HG02870 (cell line): ENCODE measurements around the gene CYSRT1.
"Not testable (repeated sequence)": the region's sequence is repeated elsewhere in the genome, so short reads cannot be mapped to it uniquely, and the experiment has no call there.

Experiments
- ATAC-seq: cut with Tn5 transposase; IDR thresholded peaks from one replicate; pipeline ENCODE4 v1.9.1; 2021; ENCODE audit warnings: mild to moderate bottlenecking, moderate library complexity; ENCODE audit not compliant: unreplicated experiment

Gene CYSRT1

GRCh38 chr9:137247916-137248175 is 22.9 kb downstream of the CYSRT1 start:
- ATAC-seq: no peak

- ATAC-seq: no peak
Observed at GRCh38 chr9:137250329-137251193, 25.6 kb downstream of the CYSRT1 start.

GRCh38 chr9:137251194-137251461 is 26.2 kb downstream of the CYSRT1 start, which contains the start of gene STPG3:
STPG3 (plus strand) TSS chr9:137251286; CDS start chr9:137251287, 1 bp downstream.
- ATAC-seq: no peak

GRCh38 chr9:137251490-137252268 is 26.7 kb downstream of the CYSRT1 start:
- no peak for ATAC-seq

- ATAC-seq: no peak
Observed at GRCh38 chr9:137252555-137253506, 27.9 kb downstream of the CYSRT1 start.

GRCh38 chr9:137253717-137254623 is 29.0 kb downstream of the CYSRT1 start:
- ATAC-seq: no peak

GRCh38 chr9:137254624-137255447 is 29.9 kb downstream of the CYSRT1 start, which contains the start of gene NELFB:
NELFB (plus strand) TSS chr9:137255327.
- peak; percentile 56 for ATAC-seq

- ATAC-seq: no peak
Observed at GRCh38 chr9:137255448-137256114, 30.6 kb downstream of the CYSRT1 start.

- no peak for ATAC-seq
Observed at GRCh38 chr9:137256362-137256761, 31.4 kb downstream of the CYSRT1 start.

GRCh38 chr9:137256856-137257255 is 31.9 kb downstream of the CYSRT1 start:
- ATAC-seq: no peak

GRCh38 chr9:137262173-137262908 is 37.4 kb downstream of the CYSRT1 start:
- ATAC-seq: not testable (repeated sequence)

- ATAC-seq: no peak
Observed at GRCh38 chr9:137262909-137263285, 37.9 kb downstream of the CYSRT1 start.

GRCh38 chr9:137263506-137263905 is 38.5 kb downstream of the CYSRT1 start:
- ATAC-seq: no peak

GRCh38 chr9:137264067-137264466 is 39.1 kb downstream of the CYSRT1 start:
- no peak for ATAC-seq

- ATAC-seq: no peak
Observed at GRCh38 chr9:137265496-137266161, 40.7 kb downstream of the CYSRT1 start.

GRCh38 chr9:137266162-137266527 is 41.2 kb downstream of the CYSRT1 start:
- no peak for ATAC-seq

- no peak for ATAC-seq
Observed at GRCh38 chr9:137266585-137267453, 41.8 kb downstream of the CYSRT1 start.
